HG02623 (cell line): ENCODE results near the gene FOXN3.

Experiments
- ATAC-seq: cut with Tn5 transposase; IDR thresholded peaks from one replicate; pipeline ENCODE4 v1.9.1; 2021; ENCODE audit warnings: moderate library complexity; ENCODE audit not compliant: unreplicated experiment

The FOXN3 gene

GRCh38 chr14:89110110-89110509 is 306.9 kb downstream of the FOXN3 start:
- ATAC-seq = no peak

- no peak for ATAC-seq
Observed at GRCh38 chr14:89108608-89109007, 308.4 kb downstream of the FOXN3 start.

- no peak for ATAC-seq
Observed at GRCh38 chr14:89107626-89108025, 309.4 kb downstream of the FOXN3 start.
